DND-41 (cell line): Measurements from ENCODE around the gene CAMK2A.
"Not testable (repeated sequence)": the region's sequence is repeated elsewhere in the genome, so short reads cannot be mapped to it uniquely, and the experiment has no call there.

Source experiments
- ATAC-seq: fragments of 200-7000 bp; cut with Tn5 transposase; 3 replicates; pipeline ENCODE4 v1.9.1; 2021; ENCODE audit warnings: low read depth; ENCODE audit not compliant: insufficient read depth
- DNase-seq: peaks from one replicate; pipeline ENCODE4 v3.0.0-alpha.2; 2020
- H2AFZ ChIP-seq: 2 replicates; pipeline ENCODE4 v1.6.0; 2012; ENCODE audit warnings: low read depth, low read length
- H3K27ac ChIP-seq: 2 replicates; pipeline ENCODE4 v1.5.1; 2012; ENCODE audit warnings: low read length, inconsistent platforms
- H3K27me3 ChIP-seq: fragments of 200-600 bp; sonication (generic); 2 replicates; pipeline ENCODE4 v1.6.0; 2012; ENCODE audit warnings: low read length, mild to moderate bottlenecking, inconsistent platforms; ENCODE audit not compliant: insufficient read depth, poor library complexity
- H3K36me3 ChIP-seq: 2 replicates; pipeline ENCODE4 v1.5.1; 2012; ENCODE audit warnings: low read length, inconsistent platforms; ENCODE audit not compliant: insufficient read depth
- H3K4me1 ChIP-seq: 2 replicates; pipeline ENCODE4 v1.5.1; 2012; ENCODE audit warnings: mild to moderate bottlenecking, low read length; ENCODE audit not compliant: insufficient read depth
- H3K4me2 ChIP-seq: 2 replicates; pipeline ENCODE4 v1.6.0; 2012; ENCODE audit warnings: mild to moderate bottlenecking, moderate library complexity, low read length, inconsistent platforms; ENCODE audit not compliant: insufficient read depth
- H3K4me3 ChIP-seq, 2 experiments: fragments of 200-600 bp in 1 of 2; shearing (Covaris generic) in 1 of 2; 2 replicates each; pipeline ENCODE4 v1.5.1; 2012 to 2016; ENCODE audit warnings: inconsistent platforms in 2 of 2, low read length in 2 of 2, mild to moderate bottlenecking in 2 of 2, low read depth in 1 of 2, moderate library complexity in 1 of 2
- H3K79me2 ChIP-seq: 2 replicates; pipeline ENCODE4 v1.6.0; 2012; ENCODE audit warnings: low read length, inconsistent platforms; ENCODE audit not compliant: insufficient read depth
- H3K9ac ChIP-seq: 2 replicates; pipeline ENCODE4 v1.6.0; 2012; ENCODE audit warnings: low read depth, mild to moderate bottlenecking, inconsistent platforms, low read length, moderate library complexity
- H3K9me3 ChIP-seq: 2 replicates; pipeline ENCODE4 v1.5.1; 2012; ENCODE audit warnings: low read length, moderate library complexity, mild to moderate bottlenecking, inconsistent platforms; ENCODE audit not compliant: insufficient read depth, severe bottlenecking
- H4K20me1 ChIP-seq: 2 replicates; pipeline ENCODE4 v1.6.0; 2012; ENCODE audit warnings: low read length; ENCODE audit not compliant: insufficient read depth
- EZH2 ChIP-seq: IDR thresholded peaks from 3 replicates; pipeline ENCODE4 v1.6.1; 2012; ENCODE audit warnings: borderline replicate concordance, low read depth, mild to moderate bottlenecking, moderate library complexity, low read length, inconsistent platforms; ENCODE audit not compliant: severe bottlenecking
- TF ChIP-seq, protein P1 (sequence below): IDR thresholded peaks from 2 replicates; pipeline ENCODE4 v1.5.1; 2012; ENCODE audit warnings: borderline replicate concordance, low read length, moderate library complexity, mild to moderate bottlenecking; ENCODE audit not compliant: poor library complexity, severe bottlenecking; ENCODE audit errors: extremely low read depth

Gene CAMK2A

DNA sequence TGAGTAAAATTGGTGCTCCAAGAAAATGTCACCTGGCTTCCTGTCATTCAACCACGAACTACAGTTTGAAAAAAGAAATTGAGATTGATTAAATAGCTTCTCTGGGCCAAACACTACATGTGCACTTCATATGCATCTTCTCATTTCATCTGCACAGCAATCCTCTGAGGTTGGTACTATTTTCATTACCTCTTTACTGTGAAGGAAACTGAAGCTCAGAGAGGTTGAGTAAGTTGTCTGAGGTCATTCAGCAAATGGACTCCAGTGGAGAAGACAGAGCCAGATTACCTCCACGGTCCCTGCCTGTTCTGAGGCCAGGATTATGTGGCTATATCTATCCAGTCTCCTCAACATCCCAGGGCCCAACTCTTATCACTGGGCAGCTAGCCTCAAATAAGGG lies 53.3 kb downstream of the CAMK2A start:
- Histone ChIP-seq H3K9ac (no peak overlapping the region), H3K4me2 (no peak overlapping the region), H3K4me3 (no peak overlapping the region), H3K4me1 (no peaks in the 10 kb centered on the region), H3K27ac (no peak overlapping the region), H4K20me1 (peaks cover 4% of the 10 kb centered on the region), H3K36me3 (no peaks in the 10 kb centered on the region), H3K79me2 (no peaks in the 10 kb centered on the region), H3K9me3 (no peaks in the 10 kb centered on the region), H3K27me3 (peaks cover 5% of the 10 kb centered on the region), H2AFZ (no peak overlapping the region)
- DNase-seq, result no peak
- TF ChIP-seq, protein P1, sequence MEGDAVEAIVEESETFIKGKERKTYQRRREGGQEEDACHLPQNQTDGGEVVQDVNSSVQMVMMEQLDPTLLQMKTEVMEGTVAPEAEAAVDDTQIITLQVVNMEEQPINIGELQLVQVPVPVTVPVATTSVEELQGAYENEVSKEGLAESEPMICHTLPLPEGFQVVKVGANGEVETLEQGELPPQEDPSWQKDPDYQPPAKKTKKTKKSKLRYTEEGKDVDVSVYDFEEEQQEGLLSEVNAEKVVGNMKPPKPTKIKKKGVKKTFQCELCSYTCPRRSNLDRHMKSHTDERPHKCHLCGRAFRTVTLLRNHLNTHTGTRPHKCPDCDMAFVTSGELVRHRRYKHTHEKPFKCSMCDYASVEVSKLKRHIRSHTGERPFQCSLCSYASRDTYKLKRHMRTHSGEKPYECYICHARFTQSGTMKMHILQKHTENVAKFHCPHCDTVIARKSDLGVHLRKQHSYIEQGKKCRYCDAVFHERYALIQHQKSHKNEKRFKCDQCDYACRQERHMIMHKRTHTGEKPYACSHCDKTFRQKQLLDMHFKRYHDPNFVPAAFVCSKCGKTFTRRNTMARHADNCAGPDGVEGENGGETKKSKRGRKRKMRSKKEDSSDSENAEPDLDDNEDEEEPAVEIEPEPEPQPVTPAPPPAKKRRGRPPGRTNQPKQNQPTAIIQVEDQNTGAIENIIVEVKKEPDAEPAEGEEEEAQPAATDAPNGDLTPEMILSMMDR, result no peak
- no peak for TF ChIP-seq EZH2
- ATAC-seq, result no peak

DNA sequence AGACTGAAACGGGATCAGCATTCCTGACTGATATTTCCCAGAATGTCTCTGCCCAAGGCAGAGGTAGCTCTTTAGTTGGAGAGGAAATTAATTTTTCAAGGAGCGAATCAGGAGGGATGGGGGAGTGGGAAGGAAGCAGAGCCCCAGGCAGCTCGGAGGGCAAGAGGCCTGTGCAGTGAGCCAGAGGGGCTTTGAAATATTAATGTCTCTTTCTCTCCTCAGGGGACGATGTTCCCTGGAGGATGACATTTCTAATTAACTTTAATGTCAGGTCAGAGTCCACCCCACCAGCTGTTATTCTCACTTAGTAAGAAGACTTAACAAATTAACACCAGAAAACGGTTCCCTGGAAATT lies 54.1 kb downstream of the CAMK2A start:
- no peak for ATAC-seq
- no peak overlapping the region for H3K4me2 ChIP-seq
- no peaks in the 10 kb centered on the region for H3K4me1 ChIP-seq
- DNase-seq, result no peak
- no peaks in the 10 kb centered on the region for H3K36me3 ChIP-seq
- no peaks in the 10 kb centered on the region for H3K79me2 ChIP-seq
- H3K9ac ChIP-seq, result no peak overlapping the region
- no peak overlapping the region for H2AFZ ChIP-seq
- peaks cover 5% of the 10 kb centered on the region for H3K27me3 ChIP-seq
- H4K20me1 ChIP-seq, result peaks cover 5% of the 10 kb centered on the region
- no peaks in the 10 kb centered on the region for H3K9me3 ChIP-seq
- TF ChIP-seq, protein P1, result no peak
- no peak for TF ChIP-seq EZH2
- H3K4me3 ChIP-seq, result no peak overlapping the region
- H3K27ac ChIP-seq, result no peak overlapping the region

DNA sequence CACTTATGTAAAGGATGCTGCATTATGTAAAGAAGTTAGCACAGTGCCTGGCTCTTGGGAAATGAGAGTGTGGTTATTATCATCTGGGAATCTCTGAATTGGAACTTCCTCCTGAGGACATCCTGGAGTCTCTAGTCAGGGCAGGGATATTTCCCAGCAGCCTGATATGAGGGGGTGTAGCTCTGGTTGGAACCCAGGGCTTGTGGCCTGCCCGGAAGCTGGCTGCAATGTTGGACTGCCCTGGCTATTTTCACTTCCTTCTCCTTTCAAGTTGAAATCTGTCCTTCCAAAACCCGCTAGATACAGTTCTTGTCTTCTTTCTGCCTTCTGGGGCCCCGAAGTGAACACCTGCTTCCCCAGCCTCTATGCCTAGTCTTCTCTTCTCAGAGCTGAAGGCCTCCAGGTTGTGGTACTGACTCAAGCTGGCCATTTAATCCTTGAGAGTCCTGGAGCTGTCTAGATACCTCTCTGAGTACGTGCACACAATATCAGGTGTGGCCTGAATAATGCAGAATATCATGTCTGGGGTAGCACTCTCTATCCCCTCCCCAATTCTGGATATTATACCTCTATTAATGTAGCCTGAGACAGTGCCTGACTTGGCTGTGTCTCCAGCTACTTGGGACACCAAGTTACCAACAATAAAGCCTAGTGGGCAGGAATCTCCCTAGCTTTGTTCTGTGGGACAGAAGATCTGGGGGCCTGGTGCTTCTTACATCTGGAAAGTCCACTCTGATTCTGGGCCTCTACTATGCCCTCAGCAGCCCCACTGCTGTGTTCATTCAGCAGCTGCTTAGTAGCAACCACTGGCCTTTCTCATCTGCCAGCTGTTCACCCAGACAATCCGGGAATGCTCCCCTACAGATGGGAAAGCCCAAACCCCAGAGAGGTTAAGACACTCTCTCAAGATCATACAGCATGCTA lies 54.7 kb downstream of the CAMK2A start:
- no peak for DNase-seq
- Histone ChIP-seq H3K4me2 (no peak overlapping the region), H3K4me3 (no peak overlapping the region), H3K27ac (no peak overlapping the region), H3K27me3 (peaks cover 5% of the 10 kb centered on the region), H3K79me2 (no peaks in the 10 kb centered on the region), H4K20me1 (peaks cover 3% of the 10 kb centered on the region; the same call in 1 of the 2 replicates), H3K36me3 (no peaks in the 10 kb centered on the region), H3K9me3 (no peaks in the 10 kb centered on the region), H3K9ac (no peak overlapping the region), H3K4me1 (no peaks in the 10 kb centered on the region), H2AFZ (no peak overlapping the region)
- no peak for TF ChIP-seq EZH2
- TF ChIP-seq, protein P1, result no peak
- ATAC-seq, result no peak

DNA sequence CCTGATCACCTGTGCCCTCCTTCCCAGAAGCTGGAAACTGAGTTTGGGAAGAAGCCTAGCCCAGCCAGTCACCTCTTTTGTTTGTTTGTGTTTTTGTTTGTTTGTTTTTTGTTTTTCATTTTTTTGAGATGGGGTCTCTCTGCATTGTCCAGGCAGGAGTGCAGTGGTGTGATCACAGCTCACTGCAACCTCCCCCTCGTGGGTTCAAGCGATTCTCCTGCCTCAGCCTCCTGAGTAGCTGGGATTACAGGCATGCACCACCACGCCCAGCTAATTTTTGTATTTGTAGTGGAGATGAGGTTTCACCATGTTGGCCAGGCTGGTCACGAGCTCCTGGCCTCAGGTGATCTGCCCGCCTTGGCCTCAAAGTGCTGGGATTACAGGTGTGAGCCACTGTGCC lies 55.9 kb downstream of the CAMK2A start:
- H3K27me3 ChIP-seq, H3K9ac ChIP-seq: not testable (repeated sequence)

More for the DNA sequence above, 55.9 kb downstream of the CAMK2A start:
- not testable (repeated sequence) for ATAC-seq, H3K4me1 ChIP-seq, H3K36me3 ChIP-seq, H4K20me1 ChIP-seq, DNase-seq, H3K27ac ChIP-seq, H3K9me3 ChIP-seq, H3K4me3 ChIP-seq, H2AFZ ChIP-seq, H3K4me2 ChIP-seq, H3K79me2 ChIP-seq
